Left lung (tissue), 10 donors: ENCODE data around the gene PREX1. TPM values are rescaled to one million over a fixed set of nuclear protein-coding genes. Genes with fewer than 3 reads are reported as not detected.

Experiments used
- ATAC-seq: fragments of 200-7000 bp; cut with Tn5 transposase; one replicate; pipeline ENCODE4 v1.9.1; 2020; ENCODE audit warnings: moderate library complexity
- DNase-seq, 4 donors: peaks; one replicate each; pipeline ENCODE4 v3.0.0-alpha.2; 2013 to 2020
- H3K27ac ChIP-seq, 2 donors: fragments of 200-600 bp; sonication (generic) in 1 of 2; one replicate each; pipeline versions ENCODE4 v1.5.0 to v1.8.0; 2020 to 2021
- H3K27me3 ChIP-seq, 2 donors: fragments of 200-600 bp; sonication (generic) in 1 of 2; one replicate each; pipeline versions ENCODE4 v1.5.0 to v1.8.0; 2020 to 2021
- H3K36me3 ChIP-seq, 2 donors: fragments of 200-600 bp; sonication (generic) in 1 of 2; one replicate each; pipeline versions ENCODE4 v1.5.0 to v1.8.0; 2020 to 2021
- H3K4me1 ChIP-seq, 2 donors: fragments of 200-600 bp; one replicate each; pipeline ENCODE4 v1.8.0; 2021
- H3K4me3 ChIP-seq, 2 donors: fragments of 200-600 bp; sonication (generic) in 1 of 2; one replicate each; pipeline versions ENCODE4 v1.5.0 to v1.8.0; 2020 to 2021; ENCODE audit warnings: mild to moderate bottlenecking in 1 of 2
- H3K9me3 ChIP-seq, 2 donors: fragments of 200-600 bp; sonication (generic) in 1 of 2; one replicate each; pipeline versions ENCODE4 v1.5.0 to v1.8.0; 2020 to 2021
- intact Hi-C, 2 donors: fragments of 100-400 bp; cut with DNase I; formaldehyde crosslinking; loops; one replicate each; pipeline versions ENCODE4 v1.11.2 to v1.14.2; 2022
- polyA plus RNA-seq, 6 donors: library from polyadenylated mRNA; unstranded; fragments of 120-200 nt; gene quantifications; one replicate each; pipeline ENCODE4 v1.2.1, GENCODE V29; 2013; ENCODE audit not compliant: insufficient read length in 6 of 6
- total RNA-seq, 2 donors: library from RNA; stranded (reverse); fragmentation: NEBNext Ultra II Directional; extraction: Animal tissue kit (Norgen Biotek cat#: 25700); gene quantifications; one replicate each; pipeline ENCODE4 v1.2.1, GENCODE V29; 2021
- TF ChIP-seq, protein P1 (sequence below), 2 donors: fragments of 200-600 bp; sonication (generic) in 1 of 2; IDR thresholded peaks; one replicate each; pipeline versions ENCODE4 v1.5.0 to v1.8.0; 2021; ENCODE audit warnings: antibody characterized with exemption in 2 of 2
- donor health status: DM: no; HTN: yes; CAD: no.
- donor health status: DM: no; HTN: no; CAD: no.

PREX1 gene
- total and polyA plus RNA-seq, 8 donors, result 20.3 to 111 (median 26.1) TPM

DNA sequence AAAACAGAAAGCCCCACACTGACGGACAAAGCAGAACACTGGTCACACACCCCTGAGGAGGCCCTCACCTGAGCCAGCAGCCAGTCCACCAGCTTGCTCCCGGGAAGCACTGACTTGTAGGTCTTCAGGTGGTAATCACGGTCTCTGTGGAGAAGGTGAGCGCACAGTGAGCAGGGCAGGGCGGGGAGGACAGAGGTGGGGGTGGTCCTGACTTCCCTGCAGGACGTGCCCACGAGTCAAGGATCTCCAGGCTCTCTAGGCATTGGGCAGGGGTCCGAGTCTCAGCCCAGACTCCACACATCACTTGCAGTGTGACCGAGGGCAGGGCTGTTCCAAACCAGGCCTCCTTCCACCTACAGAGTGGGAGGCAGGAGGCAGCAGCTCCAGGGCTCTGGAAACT lies 151.7 kb downstream of the PREX1 start:
- DNase-seq (no peak), ATAC-seq (no peak)
- Histone ChIP-seq H3K4me3 (no peak overlapping the region), H3K9me3 (no peaks in the 10 kb centered on the region), H3K27ac (no peak overlapping the region), H3K36me3 (peaks cover 0 to 100% of the 10 kb centered on the region in 2 donors), H3K27me3 (no peaks in the 10 kb centered on the region), H3K4me1 (peaks cover 0 to 5% of the 10 kb centered on the region in 2 donors)
- TF ChIP-seq, protein P1, sequence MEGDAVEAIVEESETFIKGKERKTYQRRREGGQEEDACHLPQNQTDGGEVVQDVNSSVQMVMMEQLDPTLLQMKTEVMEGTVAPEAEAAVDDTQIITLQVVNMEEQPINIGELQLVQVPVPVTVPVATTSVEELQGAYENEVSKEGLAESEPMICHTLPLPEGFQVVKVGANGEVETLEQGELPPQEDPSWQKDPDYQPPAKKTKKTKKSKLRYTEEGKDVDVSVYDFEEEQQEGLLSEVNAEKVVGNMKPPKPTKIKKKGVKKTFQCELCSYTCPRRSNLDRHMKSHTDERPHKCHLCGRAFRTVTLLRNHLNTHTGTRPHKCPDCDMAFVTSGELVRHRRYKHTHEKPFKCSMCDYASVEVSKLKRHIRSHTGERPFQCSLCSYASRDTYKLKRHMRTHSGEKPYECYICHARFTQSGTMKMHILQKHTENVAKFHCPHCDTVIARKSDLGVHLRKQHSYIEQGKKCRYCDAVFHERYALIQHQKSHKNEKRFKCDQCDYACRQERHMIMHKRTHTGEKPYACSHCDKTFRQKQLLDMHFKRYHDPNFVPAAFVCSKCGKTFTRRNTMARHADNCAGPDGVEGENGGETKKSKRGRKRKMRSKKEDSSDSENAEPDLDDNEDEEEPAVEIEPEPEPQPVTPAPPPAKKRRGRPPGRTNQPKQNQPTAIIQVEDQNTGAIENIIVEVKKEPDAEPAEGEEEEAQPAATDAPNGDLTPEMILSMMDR (IDR thresholded peaks at IDR 0.05), result no peak
- intact Hi-C loops, result no loop called here

DNA sequence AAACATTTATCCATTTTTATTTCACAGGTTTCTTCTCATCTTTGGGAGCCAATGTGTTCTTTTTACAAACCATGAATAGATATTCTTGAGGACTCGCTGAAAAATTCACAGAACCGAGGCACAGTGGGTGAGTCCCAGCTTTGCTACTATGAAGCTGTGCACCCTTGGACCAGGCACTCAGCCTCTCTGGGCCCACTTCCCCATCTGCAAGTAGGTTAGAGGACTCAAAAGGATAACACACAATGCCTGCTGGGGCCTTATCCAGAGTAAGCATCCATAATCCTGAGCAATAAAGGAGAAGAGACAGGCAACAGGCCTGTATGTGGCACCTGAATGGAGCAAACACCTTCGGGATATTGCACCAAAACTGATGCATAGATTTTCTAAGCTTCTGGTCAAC lies 153.3 kb downstream of the PREX1 start:
- Histone ChIP-seq H3K4me1 (peaks cover 0 to 14% of the 10 kb centered on the region in 2 donors), H3K36me3 (peaks cover 0 to 89% of the 10 kb centered on the region in 2 donors), H3K27me3 (no peaks in the 10 kb centered on the region), H3K4me3 (no peak overlapping the region), H3K9me3 (no peaks in the 10 kb centered on the region), H3K27ac (no peak overlapping the region)
- no peak for DNase-seq
- ATAC-seq, result no peak
- TF ChIP-seq, protein P1 (IDR thresholded peaks at IDR 0.05), result no peak
- intact Hi-C loops, result no loop called here

DNA sequence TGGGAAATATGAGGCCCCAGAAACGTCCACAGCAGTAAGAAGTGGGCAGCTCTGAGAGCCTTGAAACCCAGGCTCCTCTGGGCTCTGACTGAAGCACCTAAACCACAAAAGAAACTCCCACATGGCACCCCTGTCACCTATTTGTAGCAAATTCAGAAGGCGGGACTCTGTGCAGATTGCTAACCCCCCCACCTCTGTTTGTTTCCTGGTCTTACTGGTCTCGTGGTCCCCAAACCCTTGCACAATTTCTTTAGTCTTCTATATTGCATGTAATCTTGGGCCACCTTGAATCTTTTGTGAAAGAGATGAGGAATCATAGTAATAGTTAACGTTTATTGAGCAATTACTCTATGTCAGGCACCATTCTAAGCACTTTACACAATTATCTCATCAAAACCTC lies 154.3 kb downstream of the PREX1 start:
- no peak for ATAC-seq
- intact Hi-C loops, result no loop called here
- Histone ChIP-seq H3K9me3 (no peaks in the 10 kb centered on the region), H3K27ac (no peak overlapping the region), H3K36me3 (peaks cover 0 to 89% of the 10 kb centered on the region in 2 donors), H3K27me3 (no peaks in the 10 kb centered on the region), H3K4me1 (peaks cover 0 to 14% of the 10 kb centered on the region in 2 donors), H3K4me3 (no peak overlapping the region)
- TF ChIP-seq, protein P1 (IDR thresholded peaks at IDR 0.05), result no peak
- DNase-seq, result no peak

DNA sequence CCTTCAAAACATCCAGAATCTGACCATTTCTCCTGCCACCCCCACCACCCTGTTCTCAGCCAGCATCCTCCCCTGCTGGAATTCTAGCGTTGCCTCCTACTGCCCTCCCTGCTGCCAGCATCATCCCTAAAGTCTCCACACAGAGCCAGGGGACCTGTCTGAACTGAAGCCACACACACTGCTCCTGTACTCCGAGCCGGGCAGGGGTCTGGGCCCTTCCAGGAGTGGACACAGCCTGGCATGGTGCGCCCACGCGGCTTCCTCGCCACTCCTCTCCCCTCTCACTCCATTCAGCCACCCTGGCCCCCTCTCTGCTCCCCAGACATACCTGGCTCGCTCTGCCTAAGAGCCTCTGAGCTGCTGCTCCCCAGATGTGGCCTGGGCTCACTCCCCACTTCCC lies 155.5 kb downstream of the PREX1 start:
- Histone ChIP-seq H3K4me3 (no peak overlapping the region), H3K27ac (no peak overlapping the region), H3K4me1 (peaks cover 0 to 21% of the 10 kb centered on the region in 2 donors), H3K36me3 (peaks cover 0 to 89% of the 10 kb centered on the region in 2 donors), H3K9me3 (no peaks in the 10 kb centered on the region), H3K27me3 (no peaks in the 10 kb centered on the region)
- TF ChIP-seq, protein P1 (IDR thresholded peaks at IDR 0.05), result no peak
- DNase-seq (no peak), ATAC-seq (no peak)
- intact Hi-C loops, result no loop called here

DNA sequence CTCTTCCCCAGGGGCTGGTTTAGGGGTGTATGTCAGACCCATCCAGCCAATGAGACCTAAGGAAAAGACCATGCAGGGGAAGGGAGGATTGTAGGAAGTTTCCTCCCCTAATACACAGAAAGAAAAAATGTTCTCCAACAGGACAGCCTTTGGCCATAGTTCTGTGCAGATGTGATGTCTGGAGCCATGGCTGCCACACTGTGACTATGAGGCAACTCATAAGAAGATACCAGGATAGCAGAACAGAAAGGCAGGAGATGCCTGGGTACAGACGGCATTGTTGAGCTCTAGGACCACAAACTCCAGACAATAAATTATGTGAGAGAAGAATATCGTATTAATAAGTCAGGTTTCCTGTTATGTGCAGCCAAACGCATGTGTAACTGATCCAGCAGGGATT lies 156.7 kb downstream of the PREX1 start:
- no peak for ATAC-seq
- intact Hi-C loops, result no loop called here
- TF ChIP-seq, protein P1 (IDR thresholded peaks at IDR 0.05), result no peak

More for the DNA sequence above, 156.7 kb downstream of the PREX1 start:
- no peak overlapping the region for H3K4me3 ChIP-seq
- no peaks in the 10 kb centered on the region for H3K27me3 ChIP-seq
- peaks cover 0 to 21% of the 10 kb centered on the region in 2 donors for H3K4me1 ChIP-seq
- DNase-seq, result no peak
- H3K27ac ChIP-seq, result no peak overlapping the region
- H3K36me3 ChIP-seq, result peaks cover 0 to 89% of the 10 kb centered on the region in 2 donors
- H3K9me3 ChIP-seq, result no peaks in the 10 kb centered on the region
